ENCODE results near the gene PTGFRN. TPM values are rescaled to one million over a fixed set of nuclear protein-coding genes. Genes with fewer than 3 reads are reported as not detected.

Gene PTGFRN
- total RNA-seq, 1 donor from 2014 or later: 52.9 TPM

- H3K4me1 Mint-ChIP-seq (ENCODE audit: unreplicated experiment): peaks cover 12% of the 10 kb centered on the region
- H3K36me3 Mint-ChIP-seq (ENCODE audit: unreplicated experiment): no peaks in the 10 kb centered on the region
- H3K4me3 Mint-ChIP-seq (ENCODE audit: unreplicated experiment): no peak overlapping the region
- peaks cover 3% of the 10 kb centered on the region for H3K27me3 Mint-ChIP-seq (ENCODE audit: unreplicated experiment)
- TF ChIP-seq CTCF (IDR thresholded peaks at IDR 0.05): no peak
- H3K27ac Mint-ChIP-seq (ENCODE audit: unreplicated experiment): no peak overlapping the region
- no peak for DNase-seq (ENCODE audit: extremely low spot score, unreplicated experiment)
- no peaks in the 10 kb centered on the region for H3K9me3 Mint-ChIP-seq (ENCODE audit: unreplicated experiment)
Observed at GRCh38 chr1:117029685-117030084, 120.0 kb downstream of the PTGFRN start.

- no peak for TF ChIP-seq CTCF (IDR thresholded peaks at IDR 0.05)
- no peak overlapping the region for H3K4me3 Mint-ChIP-seq (ENCODE audit: unreplicated experiment)
Observed at GRCh38 chr1:117030271-117030877, 120.7 kb downstream of the PTGFRN start.

GRCh38 chr1:117032266-117032665 lies 122.5 kb downstream of the PTGFRN start:
- no peak overlapping the region for H3K27ac Mint-ChIP-seq (ENCODE audit: unreplicated experiment)
- no peak for TF ChIP-seq CTCF (IDR thresholded peaks at IDR 0.05)
- no peak overlapping the region for H3K4me3 Mint-ChIP-seq (ENCODE audit: unreplicated experiment)
- peaks cover 3% of the 10 kb centered on the region for H3K27me3 Mint-ChIP-seq (ENCODE audit: unreplicated experiment)
- DNase-seq (ENCODE audit: extremely low spot score, unreplicated experiment): no peak
- H3K4me1 Mint-ChIP-seq (ENCODE audit: unreplicated experiment): no peaks in the 10 kb centered on the region
- no peaks in the 10 kb centered on the region for H3K9me3 Mint-ChIP-seq (ENCODE audit: unreplicated experiment)
- no peaks in the 10 kb centered on the region for H3K36me3 Mint-ChIP-seq (ENCODE audit: unreplicated experiment)

More at GRCh38 chr1:117030271-117030877, 120.7 kb downstream of the PTGFRN start:
- H3K27me3 Mint-ChIP-seq (ENCODE audit: unreplicated experiment): peaks cover 3% of the 10 kb centered on the region
- H3K27ac Mint-ChIP-seq (ENCODE audit: unreplicated experiment): no peak overlapping the region
- no peaks in the 10 kb centered on the region for H3K9me3 Mint-ChIP-seq (ENCODE audit: unreplicated experiment)
- H3K4me1 Mint-ChIP-seq (ENCODE audit: unreplicated experiment): peaks cover 12% of the 10 kb centered on the region
- H3K36me3 Mint-ChIP-seq (ENCODE audit: unreplicated experiment): no peaks in the 10 kb centered on the region
- DNase-seq (ENCODE audit: extremely low spot score, unreplicated experiment): no peak

GRCh38 chr1:117032681-117033539 lies 123.2 kb downstream of the PTGFRN start:
- H3K27ac Mint-ChIP-seq (ENCODE audit: unreplicated experiment): no peak overlapping the region
- no peak overlapping the region for H3K4me3 Mint-ChIP-seq (ENCODE audit: unreplicated experiment)
- DNase-seq (ENCODE audit: extremely low spot score, unreplicated experiment): no peak
- H3K9me3 Mint-ChIP-seq (ENCODE audit: unreplicated experiment): no peaks in the 10 kb centered on the region
- no peaks in the 10 kb centered on the region for H3K36me3 Mint-ChIP-seq (ENCODE audit: unreplicated experiment)
- peaks cover 3% of the 10 kb centered on the region for H3K27me3 Mint-ChIP-seq (ENCODE audit: unreplicated experiment)
- no peak for TF ChIP-seq CTCF (IDR thresholded peaks at IDR 0.05)
- H3K4me1 Mint-ChIP-seq (ENCODE audit: unreplicated experiment): peaks cover 2% of the 10 kb centered on the region

GRCh38 chr1:117033772-117034171 lies 124.1 kb downstream of the PTGFRN start:
- no peak overlapping the region for H3K4me3 Mint-ChIP-seq (ENCODE audit: unreplicated experiment)
- peaks cover 7% of the 10 kb centered on the region for H3K4me1 Mint-ChIP-seq (ENCODE audit: unreplicated experiment)
- no peak for DNase-seq (ENCODE audit: extremely low spot score, unreplicated experiment)
- H3K27me3 Mint-ChIP-seq (ENCODE audit: unreplicated experiment): peaks cover 3% of the 10 kb centered on the region
- no peak overlapping the region for H3K27ac Mint-ChIP-seq (ENCODE audit: unreplicated experiment)
- no peaks in the 10 kb centered on the region for H3K9me3 Mint-ChIP-seq (ENCODE audit: unreplicated experiment)
- H3K36me3 Mint-ChIP-seq (ENCODE audit: unreplicated experiment): no peaks in the 10 kb centered on the region
- TF ChIP-seq CTCF (IDR thresholded peaks at IDR 0.05): no peak

Measured in osteocyte (in vitro differentiated cells).